Measurements from ENCODE around the gene WDR3.

WDR3 gene

GRCh38 chr1:117959364-117959763 lies 29.8 kb downstream of the WDR3 start:
- DNase-seq = peak; percentile 50

DNA sequence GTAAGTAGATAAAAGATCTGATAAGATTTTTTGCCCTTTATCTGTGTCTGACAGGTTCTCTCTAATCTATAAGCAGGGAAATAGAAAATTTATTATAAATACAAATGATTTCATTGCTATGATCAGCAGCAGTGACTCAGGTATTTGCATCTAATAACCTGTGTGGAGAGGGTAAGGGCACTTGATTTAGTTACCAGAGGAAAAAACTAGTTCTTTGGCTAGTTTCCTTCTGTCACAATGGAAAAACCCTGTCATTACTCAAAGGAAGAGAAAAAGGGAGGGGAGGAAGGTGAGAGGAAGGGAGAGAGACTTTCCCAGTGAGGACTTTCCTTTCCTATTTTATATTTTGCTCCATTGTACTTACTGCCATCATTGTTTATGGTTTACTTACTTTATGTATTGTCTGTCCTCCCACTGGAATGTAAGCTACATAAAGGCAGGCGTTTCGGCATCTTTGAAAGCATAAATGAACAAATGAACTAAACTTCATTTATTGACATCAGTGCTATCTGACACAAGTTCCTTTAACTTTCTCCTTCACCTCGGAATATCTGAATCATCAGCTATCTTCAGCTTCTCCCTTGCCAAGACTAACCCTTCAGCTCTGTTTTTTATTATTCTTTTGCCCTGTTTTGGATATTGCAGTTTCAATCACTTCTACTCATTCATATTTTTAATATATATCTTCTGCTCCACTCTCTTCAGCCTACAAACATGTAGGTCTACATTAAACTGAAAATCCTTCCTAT lies 34.9 kb downstream of the WDR3 start:
- no peak for DNase-seq

- DNase-seq = peak; percentile 13
Measured at GRCh38 chr1:117967477-117967876, 37.9 kb downstream of the WDR3 start.

GRCh38 chr1:117967881-117968280 lies 38.3 kb downstream of the WDR3 start:
- no peak for DNase-seq

GRCh38 chr1:117970252-117970651 lies 40.7 kb downstream of the WDR3 start:
- DNase-seq = no peak

- no peak for DNase-seq
Measured at GRCh38 chr1:117971777-117972176, 42.2 kb downstream of the WDR3 start.

DNA sequence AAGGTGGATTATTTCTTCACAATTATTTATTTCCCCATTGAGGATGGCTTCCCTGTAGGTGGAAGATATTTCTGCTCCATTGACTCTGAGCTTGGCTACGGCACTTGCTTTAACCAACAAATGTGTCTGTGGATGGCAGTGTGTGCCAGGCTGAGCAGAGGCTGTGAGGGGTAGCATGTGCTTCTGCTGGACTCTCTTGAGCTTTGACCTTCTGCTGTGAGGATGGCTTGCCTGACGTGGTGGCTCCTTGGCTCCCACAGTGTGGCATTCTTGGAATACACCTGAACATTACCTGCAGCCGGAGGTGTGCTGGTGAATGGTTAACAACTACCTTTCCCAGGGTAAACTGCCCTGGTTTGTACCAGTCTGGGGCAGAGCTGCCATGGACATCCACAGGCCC lies 46.8 kb downstream of the WDR3 start:
- no peak for DNase-seq

DNA sequence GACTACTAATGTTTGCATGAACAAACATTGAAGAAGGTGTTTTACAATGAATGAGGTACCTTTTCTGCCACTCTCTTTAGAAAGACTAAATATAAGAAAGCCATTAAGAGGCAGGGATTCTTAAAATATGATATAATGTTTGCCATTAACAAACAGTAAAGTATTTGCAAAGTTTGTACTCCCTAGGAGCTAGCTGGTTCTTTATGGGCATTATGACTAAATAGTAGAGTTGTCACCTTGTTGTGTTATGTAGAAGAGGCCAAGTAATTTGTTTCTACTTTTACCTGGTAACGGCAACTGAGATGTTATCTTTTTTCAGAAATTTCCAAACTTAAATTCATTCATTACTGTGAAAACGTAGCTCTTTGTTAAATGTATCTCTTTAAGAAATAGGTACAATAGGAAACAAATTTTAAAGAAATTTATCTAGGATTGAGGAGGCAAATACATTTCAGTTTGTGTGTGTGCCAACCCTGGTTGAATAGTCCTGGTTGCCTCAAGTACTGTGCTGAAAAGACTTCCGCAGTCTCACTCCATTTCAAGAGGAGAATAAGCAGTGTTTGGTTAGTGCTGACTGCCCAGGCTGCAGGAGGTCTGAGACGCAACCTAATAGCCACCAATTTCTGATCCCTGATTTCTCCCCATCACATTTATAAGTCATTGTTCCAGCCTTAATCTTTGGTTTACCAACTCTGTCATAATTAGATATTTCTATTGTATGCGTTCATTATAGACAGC lies 52.1 kb downstream of the WDR3 start:
- no peak for DNase-seq

- DNase-seq = no peak
Measured at GRCh38 chr1:117985239-117985638, 55.7 kb downstream of the WDR3 start.

DNA sequence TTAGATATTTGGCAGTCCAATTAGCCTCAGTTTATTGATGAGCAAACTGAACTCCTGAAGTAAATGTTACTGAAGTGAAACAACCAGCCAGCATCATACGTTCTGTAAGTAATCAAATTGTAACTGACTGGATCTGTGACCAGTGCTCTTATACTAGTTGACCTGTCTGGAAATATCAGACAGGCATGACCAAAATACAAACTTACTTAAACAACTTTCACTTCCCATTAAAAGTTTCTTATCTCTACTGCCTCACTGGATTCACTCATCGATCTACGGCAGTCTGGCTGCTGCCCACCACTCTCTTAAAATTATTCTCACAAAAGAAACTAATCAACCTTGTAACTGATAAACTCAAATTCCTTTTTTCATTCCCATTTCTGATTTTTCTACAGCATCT lies 56.4 kb downstream of the WDR3 start:
- no peak for DNase-seq

DNA sequence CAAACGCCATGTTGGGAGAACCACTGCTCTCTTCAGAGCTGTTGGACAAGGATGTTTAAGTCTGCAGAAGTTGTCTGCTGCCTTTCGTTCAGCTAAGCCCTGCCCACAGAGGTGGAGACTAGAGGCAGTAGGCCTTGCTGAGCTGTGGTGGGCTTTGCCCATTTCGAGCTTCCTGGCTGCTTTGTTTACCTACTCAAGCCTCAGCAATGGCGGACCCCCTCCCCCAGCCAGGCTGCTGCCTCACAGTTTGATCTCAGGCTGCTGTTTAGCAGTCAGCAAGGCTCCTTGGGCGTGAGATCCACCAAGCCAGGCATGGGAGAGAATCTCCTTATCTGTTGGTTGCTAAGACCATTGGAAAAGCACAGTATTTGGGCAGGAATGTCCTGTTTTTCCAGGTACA lies 74.8 kb downstream of the WDR3 start:
- DNase-seq = no peak

GRCh38 chr1:118007391-118007790 lies 77.9 kb downstream of the WDR3 start:
- no peak for DNase-seq

- DNase-seq = no peak
Measured at GRCh38 chr1:118008011-118008410, 78.5 kb downstream of the WDR3 start.

DNA sequence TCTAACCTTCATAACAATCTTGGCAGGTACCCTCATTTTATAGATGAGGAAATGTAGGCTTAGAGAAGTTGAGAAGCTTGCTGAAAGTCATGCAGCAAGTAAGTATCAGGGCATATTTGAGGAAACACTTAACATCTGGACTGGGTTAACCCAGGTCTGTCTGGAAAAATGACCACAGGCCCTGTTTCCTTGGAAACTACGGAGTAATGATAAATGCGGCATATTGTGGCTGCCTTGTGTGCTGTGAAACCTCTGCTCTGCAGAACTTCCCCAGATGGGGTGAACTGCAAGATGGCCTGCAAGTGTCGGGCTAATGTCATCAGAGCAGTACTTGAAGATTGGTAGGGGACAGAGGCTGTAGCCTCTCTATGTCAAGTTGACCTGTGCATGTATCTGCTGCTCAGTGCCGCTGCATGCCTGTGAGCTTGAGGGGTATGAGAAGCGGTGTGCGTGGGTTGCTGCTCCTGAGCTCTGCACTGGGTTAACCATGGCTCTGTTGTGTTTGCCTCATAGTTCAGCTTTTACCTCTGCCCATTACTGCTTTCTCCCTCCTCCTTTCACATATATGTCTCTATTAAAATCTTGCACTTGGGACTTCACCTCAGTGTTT lies 83.1 kb downstream of the WDR3 start:
- DNase-seq = no peak

DNA sequence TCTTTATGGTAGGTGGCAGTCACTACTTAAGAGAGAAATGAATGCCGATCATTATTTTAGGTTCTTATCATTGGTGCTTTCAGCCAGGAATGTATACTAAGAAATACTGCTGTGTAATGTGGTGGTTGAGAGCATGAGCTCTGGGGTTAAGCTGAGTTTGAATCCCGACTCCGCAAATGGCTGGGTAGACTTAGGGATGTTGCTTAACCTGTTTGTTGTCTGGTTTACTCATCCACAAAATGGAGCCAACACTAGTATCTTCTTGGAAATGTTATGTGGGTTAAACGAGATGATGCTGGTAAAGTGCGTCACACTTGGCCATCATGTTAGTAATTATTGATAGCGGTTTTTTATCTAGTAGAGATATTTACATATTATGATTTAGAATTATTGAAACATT lies 83.8 kb downstream of the WDR3 start:
- DNase-seq = no peak

DNA sequence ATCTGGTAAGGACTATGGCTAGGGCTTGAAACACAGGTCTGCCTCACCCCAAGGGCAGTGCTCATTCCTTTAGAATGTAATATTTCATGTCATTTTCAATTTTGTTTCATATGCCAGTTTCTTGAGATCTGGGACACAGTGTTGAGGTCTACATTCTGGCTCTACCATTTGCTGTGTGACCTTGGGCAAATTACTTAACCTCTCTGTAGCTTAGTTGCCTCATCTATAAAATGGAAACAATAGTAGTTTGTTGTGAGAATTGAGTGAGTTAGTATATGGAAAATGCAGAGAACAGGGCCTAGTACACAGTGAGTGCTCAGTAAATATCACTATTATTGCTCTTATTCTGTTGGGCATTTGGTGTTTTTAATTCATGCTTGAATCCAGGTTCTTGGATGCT lies 84.4 kb downstream of the WDR3 start:
- no peak for DNase-seq

All from EL (cell line).